ENCODE data around the gene MYO7B. TPM values are rescaled to one million over a fixed set of nuclear protein-coding genes. Genes with fewer than 3 reads are reported as not detected.

MYO7B gene
- total RNA-seq, 3 donors from 2014 or later: 0.32 to 2.3 TPM; not detected in 1

DNA sequence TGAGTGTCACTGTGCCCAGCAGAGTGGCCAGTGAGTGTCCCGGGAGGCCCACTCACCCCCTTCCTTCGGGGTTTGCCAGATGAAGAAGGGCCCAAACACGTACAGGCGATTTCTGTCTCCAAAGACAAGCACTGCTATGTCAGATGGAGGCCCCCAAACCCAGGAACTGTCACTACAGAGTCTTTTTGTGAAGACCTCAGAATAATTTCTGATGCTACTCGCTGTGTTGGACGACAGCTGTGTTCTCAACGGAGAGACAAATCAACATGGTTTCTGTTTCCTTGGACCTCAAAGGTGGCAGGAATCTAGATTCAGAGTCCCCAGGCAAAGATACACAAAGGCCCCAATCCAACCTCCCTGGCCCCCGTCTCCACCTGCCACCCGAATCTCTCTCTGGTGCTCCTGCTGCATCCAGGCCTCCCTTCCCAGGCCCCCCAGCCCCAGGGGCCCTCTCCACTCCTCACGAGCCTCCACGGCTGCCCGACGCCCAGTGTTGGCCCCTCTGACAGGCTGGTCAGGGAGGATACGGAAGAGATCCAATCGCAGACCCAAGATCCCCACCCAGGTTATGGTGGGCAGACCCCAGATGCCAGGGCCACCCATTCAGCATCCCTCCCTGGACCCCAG, 108.1 kb downstream of the MYO7B start:
- intact Hi-C loops (cut with DNase I; ENCODE audit: low total_unique reads): loop anchor here (5.0 kb wide), 1 partner anchor 1171 kb away; no protein-coding TSS in a partner anchor
- Histone ChIP-seq H3K27ac (no peak overlapping the region), H3K27me3 (no peaks in the 10 kb centered on the region), H3K4me1 (no peaks in the 10 kb centered on the region), H3K4me3 (no peak overlapping the region), H3K9me3 (no peaks in the 10 kb centered on the region), H3K36me3 (no peaks in the 10 kb centered on the region)
- DNase-seq (ENCODE audit: low spot score in 2 of 2): no peak
- TF ChIP-seq POLR2A (IDR thresholded peaks at IDR 0.05) (no peak), POLR2AphosphoS5 (IDR thresholded peaks at IDR 0.05) (no peak), CTCF (IDR thresholded peaks at IDR 0.05) (no peak)

- intact Hi-C loops (cut with DNase I; ENCODE audit: low total_unique reads): loop anchor here (5.0 kb wide), 1 partner anchor 1172 kb away; no protein-coding TSS in a partner anchor
Observed at GRCh38 chr2:127644066-127645025, 108.9 kb downstream of the MYO7B start.

DNA sequence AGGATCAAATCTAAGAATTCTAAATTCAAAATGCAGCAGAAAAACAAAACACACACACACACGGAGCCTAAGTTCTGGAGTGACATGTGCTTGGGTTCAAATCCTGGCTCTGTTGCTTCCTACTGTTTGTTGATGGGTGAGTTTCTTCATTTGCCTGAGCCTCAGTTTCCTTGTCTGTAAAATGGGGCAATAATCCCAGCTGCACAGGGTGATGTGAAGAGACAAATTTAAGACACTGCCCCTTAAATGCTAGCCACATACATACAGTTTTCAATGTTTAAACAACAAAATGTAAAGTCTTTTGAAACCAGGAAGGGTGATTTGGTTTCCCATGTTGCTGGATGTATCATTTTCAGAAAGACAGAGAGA, 109.5 kb downstream of the MYO7B start:
- intact Hi-C loops (cut with DNase I; ENCODE audit: low total_unique reads): no loop called here
- H3K27me3 ChIP-seq: no peaks in the 10 kb centered on the region
- no peak for DNase-seq (ENCODE audit: low spot score in 2 of 2)
- no peaks in the 10 kb centered on the region for H3K4me1 ChIP-seq
- H3K27ac ChIP-seq: no peak overlapping the region
- TF ChIP-seq POLR2AphosphoS5 (IDR thresholded peaks at IDR 0.05) (no peak), POLR2A (IDR thresholded peaks at IDR 0.05) (no peak), CTCF (IDR thresholded peaks at IDR 0.05) (no peak)
- H3K9me3 ChIP-seq: no peaks in the 10 kb centered on the region
- no peaks in the 10 kb centered on the region for H3K36me3 ChIP-seq
- no peak overlapping the region for H3K4me3 ChIP-seq

More at GRCh38 chr2:127644066-127645025, 108.9 kb downstream of the MYO7B start:
- Histone ChIP-seq H3K36me3 (no peaks in the 10 kb centered on the region), H3K27ac (no peak overlapping the region), H3K4me1 (no peaks in the 10 kb centered on the region), H3K4me3 (no peak overlapping the region), H3K9me3 (no peaks in the 10 kb centered on the region), H3K27me3 (no peaks in the 10 kb centered on the region)
- no peak for TF ChIP-seq POLR2A (IDR thresholded peaks at IDR 0.05)
- no peak for TF ChIP-seq CTCF (IDR thresholded peaks at IDR 0.05)
- no peak for TF ChIP-seq POLR2AphosphoS5 (IDR thresholded peaks at IDR 0.05)
- no peak for DNase-seq (ENCODE audit: low spot score in 2 of 2)

- H3K4me3 ChIP-seq: no peak within 1 kb of the TSS
- peak within 1 kb of the TSS in 1 of 2 donors; percentile 61 for H3K27ac ChIP-seq
- H3K27me3 ChIP-seq: no peaks in the 10 kb centered on the region
- no peaks in the 10 kb centered on the region for H3K9me3 ChIP-seq
- H3K36me3 ChIP-seq: no peaks in the 10 kb centered on the region
- TF ChIP-seq CTCF (IDR thresholded peaks at IDR 0.05) (no peak), POLR2A (IDR thresholded peaks at IDR 0.05) (no peak), POLR2AphosphoS5 (IDR thresholded peaks at IDR 0.05) (no peak)
- H3K4me1 ChIP-seq: no peaks in the 10 kb centered on the region
- DNase-seq (ENCODE audit: low spot score in 2 of 2): no peak
- intact Hi-C loops (cut with DNase I; ENCODE audit: low total_unique reads): no loop called here
Observed at GRCh38 chr2:127645395-127646291, 110.2 kb downstream of the MYO7B start, which contains the start of gene GPR17. TSS of gene GPR17 (plus strand) at chr2:127646153. CDS start at chr2:127650736, 4,583 bp downstream.

All from breast epithelium (tissue), 4 donors.